Measurements from ENCODE around the gene AXL.
"Not testable (repeated sequence)": the region's sequence is repeated elsewhere in the genome, so short reads cannot be mapped to it uniquely, and the experiment has no call there.

DNA sequence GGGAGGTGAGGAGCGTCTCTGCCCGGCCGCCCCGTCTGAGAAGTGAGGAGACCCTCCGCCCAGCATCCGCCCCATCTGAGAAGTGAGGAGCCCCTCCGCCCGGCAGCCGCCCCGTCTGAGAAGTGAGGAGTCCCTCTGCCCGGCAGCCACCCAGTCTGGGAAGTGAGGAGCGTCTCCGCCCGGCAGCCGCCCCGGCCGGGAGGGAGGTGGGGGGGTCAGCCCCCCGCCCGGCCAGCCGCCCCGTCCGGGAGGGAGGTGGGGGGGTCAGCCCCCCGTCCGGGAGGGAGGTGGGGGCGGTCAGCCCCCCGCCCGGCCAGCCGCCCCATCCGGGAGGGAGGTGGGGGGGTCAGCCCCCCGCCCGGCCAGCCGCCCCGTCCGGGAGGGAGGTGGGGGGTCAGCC lies 38.9 kb upstream of the AXL start:
- not testable (repeated sequence) for TF ChIP-seq CTCF, POLR2A (IDR thresholded peaks at IDR 0.05)
